ENCODE results near the gene ADGRF5.

ADGRF5 gene, protein sequence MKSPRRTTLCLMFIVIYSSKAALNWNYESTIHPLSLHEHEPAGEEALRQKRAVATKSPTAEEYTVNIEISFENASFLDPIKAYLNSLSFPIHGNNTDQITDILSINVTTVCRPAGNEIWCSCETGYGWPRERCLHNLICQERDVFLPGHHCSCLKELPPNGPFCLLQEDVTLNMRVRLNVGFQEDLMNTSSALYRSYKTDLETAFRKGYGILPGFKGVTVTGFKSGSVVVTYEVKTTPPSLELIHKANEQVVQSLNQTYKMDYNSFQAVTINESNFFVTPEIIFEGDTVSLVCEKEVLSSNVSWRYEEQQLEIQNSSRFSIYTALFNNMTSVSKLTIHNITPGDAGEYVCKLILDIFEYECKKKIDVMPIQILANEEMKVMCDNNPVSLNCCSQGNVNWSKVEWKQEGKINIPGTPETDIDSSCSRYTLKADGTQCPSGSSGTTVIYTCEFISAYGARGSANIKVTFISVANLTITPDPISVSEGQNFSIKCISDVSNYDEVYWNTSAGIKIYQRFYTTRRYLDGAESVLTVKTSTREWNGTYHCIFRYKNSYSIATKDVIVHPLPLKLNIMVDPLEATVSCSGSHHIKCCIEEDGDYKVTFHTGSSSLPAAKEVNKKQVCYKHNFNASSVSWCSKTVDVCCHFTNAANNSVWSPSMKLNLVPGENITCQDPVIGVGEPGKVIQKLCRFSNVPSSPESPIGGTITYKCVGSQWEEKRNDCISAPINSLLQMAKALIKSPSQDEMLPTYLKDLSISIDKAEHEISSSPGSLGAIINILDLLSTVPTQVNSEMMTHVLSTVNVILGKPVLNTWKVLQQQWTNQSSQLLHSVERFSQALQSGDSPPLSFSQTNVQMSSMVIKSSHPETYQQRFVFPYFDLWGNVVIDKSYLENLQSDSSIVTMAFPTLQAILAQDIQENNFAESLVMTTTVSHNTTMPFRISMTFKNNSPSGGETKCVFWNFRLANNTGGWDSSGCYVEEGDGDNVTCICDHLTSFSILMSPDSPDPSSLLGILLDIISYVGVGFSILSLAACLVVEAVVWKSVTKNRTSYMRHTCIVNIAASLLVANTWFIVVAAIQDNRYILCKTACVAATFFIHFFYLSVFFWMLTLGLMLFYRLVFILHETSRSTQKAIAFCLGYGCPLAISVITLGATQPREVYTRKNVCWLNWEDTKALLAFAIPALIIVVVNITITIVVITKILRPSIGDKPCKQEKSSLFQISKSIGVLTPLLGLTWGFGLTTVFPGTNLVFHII (N-terminal part only)

DNA sequence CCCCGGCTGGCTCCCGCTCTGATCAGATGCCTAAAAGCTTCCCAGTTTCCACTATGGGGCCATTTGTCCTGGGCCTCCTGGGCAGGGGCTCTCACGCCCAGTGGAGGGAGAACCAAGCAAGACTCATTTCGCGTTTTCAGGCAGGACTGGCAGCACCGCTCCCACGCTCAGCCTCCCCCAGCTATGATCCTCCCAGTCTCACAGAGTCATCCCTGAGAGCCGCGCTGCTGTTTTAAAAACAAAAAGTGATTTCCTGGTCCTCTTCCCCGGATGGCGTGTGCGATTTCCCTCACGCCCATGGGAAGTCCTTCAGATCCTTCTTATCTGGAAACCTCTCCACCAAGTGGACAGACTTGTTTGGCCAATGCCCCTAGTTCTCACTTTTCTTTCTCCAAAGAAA is at the start of gene ADGRF5:
TSS of gene ADGRF5 (minus strand) at position 208 of the 400 bp plus-strand sequence. CDS start 15,176 bp downstream, outside the sequence.
- DNase-seq (ENCODE audit: low read depth in 2 of 2), result no peak

DNA sequence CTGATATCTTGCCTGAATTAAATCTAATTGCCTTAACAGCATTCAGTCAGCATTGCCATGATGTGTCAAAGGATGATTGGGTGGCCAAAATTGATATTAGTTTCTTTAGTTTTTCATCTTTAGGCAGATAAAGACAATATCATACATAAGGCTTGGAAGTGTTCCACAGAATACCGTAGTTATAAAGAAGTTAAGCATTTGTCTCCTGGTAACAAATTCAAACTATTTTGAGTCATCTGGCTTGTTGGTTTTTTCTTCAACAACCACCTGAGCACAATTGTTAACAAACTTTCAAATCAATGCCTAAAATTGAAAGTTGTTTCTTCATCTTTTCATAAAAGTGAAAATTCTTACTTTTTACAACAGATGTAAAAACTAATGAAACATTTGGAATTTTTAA is 47.5 kb upstream of the ADGRF5 start:
- no peak for DNase-seq (ENCODE audit: low read depth in 2 of 2)

DNA sequence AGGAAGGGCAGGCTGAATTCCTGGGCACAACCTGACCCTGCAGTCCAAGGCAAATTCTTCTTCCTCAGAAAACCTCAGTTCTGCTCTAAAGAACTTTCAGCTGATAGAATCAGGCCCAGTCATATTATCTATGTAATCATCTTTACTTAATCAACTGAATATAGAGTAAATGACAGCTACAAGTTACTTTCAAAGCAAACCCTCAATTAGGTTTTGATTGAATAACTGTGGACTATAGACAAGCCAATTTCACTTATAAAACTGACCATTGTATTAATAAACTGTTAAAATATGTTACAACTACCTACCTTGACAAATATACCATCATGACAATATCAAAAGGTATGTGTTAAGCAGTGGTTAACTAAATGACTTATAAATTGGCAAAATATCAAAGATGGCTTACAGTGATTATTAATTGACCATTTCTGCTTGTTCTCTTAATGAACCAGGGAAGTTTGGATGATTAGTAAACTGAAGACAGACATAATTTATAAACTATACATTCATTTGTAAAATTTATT is 46.1 kb upstream of the ADGRF5 start:
- DNase-seq (ENCODE audit: low read depth in 2 of 2), result no peak

DNA sequence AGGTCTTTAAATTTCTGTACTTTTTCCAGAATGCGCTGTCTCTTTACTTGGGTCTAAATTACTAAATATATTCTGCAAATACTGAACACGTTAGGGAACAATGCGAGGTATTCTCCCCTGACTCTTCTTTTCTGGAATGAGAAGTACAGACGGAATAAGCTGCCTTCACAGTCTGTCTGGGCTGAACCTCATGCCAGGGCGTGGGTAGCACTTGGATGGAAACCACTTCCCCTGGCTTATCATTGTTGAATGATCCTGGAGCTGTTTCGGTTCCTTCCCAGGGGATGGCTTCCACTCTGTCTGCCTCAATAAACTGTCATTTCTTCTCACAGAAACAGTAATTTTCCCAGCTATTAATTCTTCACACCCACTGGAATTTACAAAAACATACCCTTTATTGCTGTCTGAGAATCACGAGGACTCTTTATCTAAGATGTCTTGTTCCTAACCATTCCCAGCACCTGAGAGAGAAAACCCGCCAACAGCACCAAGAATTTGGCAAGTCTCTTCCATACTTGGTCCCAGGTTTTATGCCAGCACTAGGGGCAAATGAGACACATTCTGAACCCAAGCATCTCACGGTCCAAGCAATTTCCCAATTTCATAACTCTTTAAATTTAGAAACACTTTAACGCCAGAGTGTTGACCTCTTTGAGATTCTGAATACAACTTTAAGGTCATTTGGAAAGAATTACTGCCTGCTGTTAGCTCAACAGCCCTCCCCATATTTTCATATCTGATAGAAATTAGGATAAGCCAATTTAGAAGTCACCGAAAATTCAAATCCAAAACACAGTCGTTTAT is 43.2 kb upstream of the ADGRF5 start:
- DNase-seq (ENCODE audit: low read depth in 2 of 2), result no peak

DNA sequence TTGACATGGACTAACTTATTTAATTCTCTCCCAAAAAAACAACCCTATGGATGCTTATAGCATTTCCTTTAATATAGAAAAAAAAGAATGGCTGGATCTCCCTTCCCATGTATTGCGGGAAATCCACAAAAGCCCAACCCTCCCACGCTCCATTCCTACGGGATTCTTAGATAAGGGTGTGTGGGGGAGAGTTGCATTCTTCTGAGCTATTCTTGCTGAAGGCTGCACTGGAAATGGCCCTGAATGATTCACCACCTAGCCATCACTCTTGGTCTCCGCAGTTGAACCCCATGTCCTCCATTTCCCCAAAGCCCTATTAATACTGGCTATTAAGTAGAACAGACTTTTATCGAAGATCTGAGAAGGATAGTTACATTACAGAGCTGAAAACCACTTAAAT is 41.9 kb upstream of the ADGRF5 start:
- no peak for DNase-seq (ENCODE audit: low read depth in 2 of 2)

DNA sequence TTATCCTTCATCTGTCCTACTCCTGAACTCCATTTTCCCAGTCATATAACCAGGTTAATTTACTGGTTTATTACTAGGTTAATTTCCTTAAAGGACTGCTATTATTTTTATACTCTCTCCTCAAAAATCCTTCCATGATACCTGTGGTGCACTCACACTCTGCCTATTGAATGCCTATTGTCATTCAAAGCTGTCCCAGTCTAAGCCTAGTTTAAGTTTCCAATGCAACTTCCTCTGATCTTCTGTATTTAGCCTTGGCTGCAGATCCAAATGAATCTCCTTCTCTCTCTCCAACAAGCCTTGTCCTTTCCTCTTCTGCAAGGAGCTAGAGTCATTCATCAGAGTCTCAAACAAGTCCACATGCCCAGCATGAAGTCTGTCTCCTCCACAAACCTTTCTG is 41.3 kb upstream of the ADGRF5 start:
- DNase-seq (ENCODE audit: low read depth in 2 of 2), result no peak

DNA sequence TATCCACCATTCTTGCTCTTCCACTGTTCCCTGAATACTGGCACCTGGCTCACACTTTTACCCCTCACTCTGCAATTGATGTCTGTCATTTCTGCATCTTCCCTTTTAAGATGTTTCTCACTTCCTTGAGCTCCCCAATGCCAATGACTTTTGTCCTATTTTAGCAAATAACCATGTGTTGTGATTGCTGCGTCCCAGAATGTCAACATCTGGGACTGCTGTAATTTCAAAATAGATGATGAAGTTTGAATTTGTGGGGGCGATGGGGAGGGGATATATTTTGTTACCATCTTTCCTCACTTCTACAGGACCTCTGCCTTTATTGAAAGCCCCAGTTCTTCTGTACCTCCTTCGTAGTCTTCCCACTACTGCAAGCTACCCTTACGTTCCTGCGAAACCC is 40.0 kb upstream of the ADGRF5 start:
- DNase-seq (ENCODE audit: low read depth in 2 of 2), result no peak

DNA sequence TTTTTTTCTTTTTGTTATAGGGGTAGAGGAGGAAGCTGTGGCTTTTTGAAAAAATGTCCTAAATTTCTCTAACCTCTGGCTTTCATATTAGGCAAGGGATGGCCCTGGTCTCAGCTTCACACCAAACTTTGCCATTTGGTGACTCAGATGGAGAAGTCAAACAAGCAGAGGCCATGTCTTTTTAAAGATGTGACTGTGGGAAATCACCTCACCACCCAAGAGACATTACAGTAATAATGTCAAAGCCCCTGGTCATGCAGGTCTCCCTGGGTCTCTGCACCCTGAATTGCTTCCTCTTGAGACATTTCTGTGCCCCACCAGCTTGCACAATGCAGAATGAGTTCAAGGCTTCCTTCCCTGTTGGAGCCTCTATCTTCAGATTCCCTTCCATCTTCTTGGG is 39.5 kb upstream of the ADGRF5 start:
- no peak for DNase-seq (ENCODE audit: low read depth in 2 of 2)

DNA sequence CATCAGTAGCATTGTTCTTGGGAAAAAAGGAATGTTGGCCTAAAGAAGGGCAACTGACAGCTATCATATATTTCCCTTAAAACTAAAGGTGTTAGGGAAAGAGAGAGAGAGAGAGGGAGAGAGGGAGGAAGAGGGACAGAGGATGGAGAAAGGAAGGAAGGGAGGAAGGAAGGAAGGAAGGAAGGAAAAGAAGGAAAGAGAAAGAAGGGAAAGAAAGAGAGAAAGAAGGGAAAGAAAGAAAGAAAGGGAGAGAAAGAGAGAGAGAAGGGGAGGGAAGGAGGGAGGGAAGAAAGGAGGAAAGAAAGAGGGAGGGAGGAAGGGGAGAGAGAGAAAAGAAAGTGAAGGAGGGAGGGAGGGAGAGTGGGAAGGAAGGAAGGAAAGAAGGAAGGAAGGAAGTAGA is 37.7 kb upstream of the ADGRF5 start:
- no peak for DNase-seq (ENCODE audit: low read depth in 2 of 2)

DNA sequence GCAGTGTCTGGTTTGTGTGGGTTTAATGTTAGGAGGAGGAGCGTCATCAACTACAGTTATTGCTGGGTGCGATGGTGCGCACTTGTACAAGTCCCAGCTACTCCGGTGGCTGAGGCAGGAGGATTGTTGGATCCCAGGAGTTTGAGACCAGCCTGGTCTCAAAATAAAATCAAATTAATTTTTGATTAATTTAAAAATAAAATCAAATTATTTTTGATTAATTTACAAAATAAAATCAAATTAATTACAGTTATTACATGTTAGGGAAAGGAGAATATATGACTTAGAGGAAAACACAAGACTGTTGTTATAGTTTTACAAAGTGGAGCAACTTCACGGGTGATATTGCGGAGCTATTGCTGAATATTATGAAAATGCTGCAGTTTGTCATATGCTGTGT is 34.7 kb upstream of the ADGRF5 start:
- no peak for DNase-seq (ENCODE audit: low read depth in 2 of 2)

DNA sequence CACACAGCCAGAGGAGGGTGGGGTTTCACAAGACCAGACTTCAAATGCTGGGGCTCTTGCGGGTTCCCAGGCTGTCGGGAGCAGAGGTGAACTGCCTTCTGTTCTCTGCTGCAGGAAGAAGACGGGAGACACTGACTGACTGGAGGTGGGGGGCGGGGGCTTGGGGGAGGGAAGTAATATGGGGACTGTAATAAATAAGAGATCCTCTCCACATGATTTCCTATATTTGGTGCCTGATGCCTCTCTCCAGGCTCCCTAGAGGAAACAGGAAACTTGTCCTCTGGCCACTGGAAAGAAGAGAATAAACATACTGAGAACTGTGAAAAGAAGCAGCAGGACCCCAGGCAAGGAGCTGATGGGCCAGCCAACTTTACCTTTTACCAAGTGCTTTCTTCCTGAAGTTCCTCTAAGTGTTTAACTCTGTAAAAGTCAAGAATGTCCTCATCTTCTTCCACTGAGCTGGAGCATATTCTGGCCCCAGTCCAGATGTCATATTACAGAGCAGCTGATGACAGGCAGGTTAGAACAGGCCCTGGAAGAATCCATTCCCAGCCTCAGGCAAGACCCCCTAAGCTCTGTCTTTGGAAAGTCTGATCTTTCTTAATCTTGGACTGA is 33.2 kb upstream of the ADGRF5 start:
- no peak for DNase-seq (ENCODE audit: low read depth in 2 of 2)

DNA sequence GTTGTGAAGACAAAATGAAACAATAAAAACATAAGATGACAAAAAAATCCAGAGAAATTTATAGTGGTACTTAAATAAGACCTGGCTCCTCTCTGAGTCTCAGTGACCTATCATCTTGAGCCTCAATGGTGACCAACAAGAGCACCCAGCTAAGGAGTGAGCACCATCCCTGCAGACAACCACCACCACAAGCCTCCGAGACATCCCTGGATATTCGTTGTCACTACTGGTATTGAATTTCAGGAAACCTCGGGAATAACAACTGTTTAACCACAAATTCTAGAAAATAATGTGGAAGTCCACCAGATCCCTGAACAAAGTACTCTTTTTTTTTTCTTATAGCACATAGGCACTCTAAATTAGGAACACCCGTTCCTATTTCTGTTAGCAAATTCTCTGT is 32.2 kb upstream of the ADGRF5 start:
- DNase-seq (ENCODE audit: low read depth in 2 of 2), result no peak

DNA sequence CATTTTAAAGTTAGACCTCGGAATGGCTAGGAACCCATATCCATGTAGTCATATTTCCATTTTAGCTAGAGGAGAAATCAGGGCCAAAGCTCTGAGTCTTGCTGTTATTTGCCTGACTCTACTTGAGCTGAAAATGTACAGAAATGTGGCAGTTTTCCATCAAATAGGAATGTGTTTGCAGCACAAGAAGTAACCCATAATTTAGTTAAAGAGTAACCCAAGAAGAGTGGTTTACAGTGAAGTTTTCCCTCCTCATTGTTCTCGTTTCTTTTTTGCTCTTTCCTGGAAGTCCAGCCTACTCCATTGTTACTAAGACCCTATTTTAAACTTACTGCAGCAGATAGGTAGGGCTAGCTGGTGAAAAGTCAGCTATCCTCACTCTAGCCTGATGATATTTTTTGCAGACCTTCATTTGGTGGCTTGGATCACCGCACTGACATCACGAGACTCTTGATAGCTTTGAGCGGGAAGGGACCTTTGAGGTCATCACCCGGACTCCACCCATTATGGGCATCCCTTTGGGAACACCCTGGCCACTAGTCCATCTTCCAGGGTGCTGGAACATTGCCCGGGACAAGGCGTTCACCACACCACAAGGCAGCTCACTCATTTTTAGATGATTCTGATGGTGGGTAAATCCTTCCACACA is 28.0 kb upstream of the ADGRF5 start:
- DNase-seq (ENCODE audit: low read depth in 2 of 2), result no peak

DNA sequence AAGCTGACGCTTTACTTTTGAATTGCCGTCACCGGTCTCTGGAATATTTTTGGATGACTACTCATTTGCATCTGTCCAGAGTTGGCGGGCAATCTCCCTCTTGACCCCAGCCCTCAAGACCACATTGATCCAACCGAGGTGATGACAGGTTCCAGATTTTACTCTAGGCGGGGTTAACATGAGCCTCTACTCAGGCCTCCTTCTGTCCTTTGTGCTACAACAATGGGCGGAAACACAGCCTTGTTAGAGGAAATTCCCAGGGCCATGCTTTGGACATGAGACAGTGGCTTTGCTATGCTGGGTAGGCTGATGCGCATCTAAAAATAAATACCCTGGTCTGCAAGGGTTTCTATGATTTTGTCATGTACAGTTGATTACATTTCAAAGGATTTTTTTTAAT is 27.0 kb upstream of the ADGRF5 start:
- DNase-seq (ENCODE audit: low read depth in 2 of 2), result no peak

DNA sequence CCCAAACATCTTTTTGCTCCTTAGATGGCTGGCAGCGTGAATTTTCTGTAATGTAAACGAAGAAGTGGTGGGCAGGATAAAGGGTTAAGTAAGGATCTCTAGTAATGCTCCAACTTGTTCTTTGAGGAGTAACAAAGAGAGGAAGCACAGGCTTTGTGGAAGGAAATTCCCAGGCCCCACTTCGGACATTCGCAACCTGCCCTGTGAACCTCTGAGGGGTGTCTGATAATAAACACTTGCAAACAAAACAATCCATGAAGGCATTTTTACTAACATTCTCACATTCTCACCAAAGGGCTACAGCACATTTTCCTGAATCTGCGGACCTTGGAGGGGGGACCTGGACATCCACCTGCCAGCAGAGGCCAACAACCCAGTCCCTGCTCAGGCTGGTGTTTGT is 25.8 kb upstream of the ADGRF5 start:
- no peak for DNase-seq (ENCODE audit: low read depth in 2 of 2)

DNA sequence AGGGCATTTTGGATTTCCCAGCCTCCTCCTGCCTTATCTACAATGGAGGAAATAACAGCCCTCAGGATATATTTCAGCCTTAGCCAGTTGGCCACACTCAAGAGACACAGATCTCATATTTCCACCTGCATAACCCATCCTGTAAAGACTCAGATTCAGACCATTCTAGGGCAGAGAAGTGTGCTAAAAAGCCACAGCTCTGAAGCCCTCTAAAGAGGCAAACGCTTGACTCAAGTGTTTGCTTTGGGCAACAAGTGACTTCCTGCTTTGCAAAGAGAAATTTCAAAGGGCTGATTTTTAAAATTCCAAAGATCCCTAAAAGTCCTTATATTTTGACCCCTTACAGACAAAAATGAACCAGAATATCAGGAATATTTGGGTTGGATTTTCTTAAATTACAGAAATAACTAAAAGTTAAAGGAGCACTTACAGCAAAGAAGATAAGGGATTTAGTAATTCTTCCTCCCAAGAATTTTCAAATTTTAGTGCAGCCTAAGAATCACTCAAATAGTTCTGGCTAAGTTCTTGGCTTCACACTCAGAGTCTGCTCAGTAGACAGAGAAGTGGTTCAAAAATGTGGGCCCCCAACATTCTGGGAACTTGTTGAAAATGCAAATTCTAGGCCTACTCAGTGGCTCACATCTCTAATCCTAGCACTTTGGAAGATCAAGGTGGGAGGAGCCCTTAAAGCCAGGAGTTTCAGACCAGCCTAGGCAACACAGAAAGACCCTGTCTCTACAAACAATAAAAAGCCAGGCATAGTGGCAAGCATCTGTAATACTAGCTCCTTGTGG is 18.9 kb upstream of the ADGRF5 start:
- DNase-seq (ENCODE audit: low read depth in 2 of 2), result no peak

DNA sequence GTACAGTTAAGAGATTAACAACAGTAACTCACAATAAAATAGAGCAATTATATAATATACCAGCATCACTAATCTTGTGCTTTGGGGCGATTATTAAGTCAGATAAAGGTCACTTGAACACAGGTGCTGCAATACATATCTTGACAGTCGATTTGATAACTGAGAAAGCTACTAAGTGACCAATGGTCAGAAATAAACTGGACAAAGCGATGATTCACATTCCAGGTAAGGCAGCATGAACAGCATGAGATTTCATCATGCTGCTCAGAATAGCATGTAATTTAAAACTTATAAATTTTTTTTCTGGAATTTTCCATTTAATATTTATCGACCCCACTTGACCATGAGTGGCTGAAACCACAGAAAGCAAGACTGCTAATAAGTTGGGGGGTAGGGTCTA is 15.9 kb upstream of the ADGRF5 start:
- no peak for DNase-seq (ENCODE audit: low read depth in 2 of 2)

DNA sequence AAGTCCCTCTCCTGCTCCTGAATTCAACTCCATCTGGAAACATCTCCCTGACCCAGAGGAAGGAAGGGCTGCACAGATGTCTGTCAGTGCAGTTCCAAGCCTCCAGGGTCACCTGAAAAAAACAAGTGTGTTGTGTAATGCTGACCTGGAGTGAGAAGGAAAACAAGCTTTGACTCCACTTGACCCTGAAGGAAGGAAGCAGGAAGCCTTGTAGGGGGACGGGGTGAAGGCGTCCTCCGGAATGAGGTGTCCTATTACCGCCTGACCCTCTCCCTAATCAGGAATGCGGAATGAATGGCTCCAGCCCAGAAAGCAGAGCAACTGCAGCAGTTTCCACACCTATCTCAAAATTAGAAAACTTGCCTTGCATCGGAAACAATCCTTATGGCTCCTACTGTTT is 13.9 kb upstream of the ADGRF5 start:
- DNase-seq (ENCODE audit: low read depth in 2 of 2), result no peak

DNA sequence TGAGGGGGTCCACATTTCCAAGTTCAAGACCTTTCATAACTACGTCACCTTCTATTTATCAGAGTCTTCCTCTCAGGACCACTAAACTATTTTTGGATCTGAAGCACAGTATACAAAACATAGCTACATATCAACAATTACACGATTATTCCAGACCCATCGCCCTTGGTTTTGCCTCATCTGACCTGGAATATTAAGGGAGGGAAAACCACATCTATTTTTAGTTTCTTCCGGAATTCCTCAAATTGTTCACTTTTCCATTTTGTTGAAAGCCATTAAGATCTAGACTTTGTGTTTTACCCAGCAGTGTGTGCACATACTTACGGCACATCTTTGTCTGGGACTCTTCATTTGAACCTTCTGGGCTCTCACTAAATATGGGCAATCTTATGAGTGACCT is 12.0 kb upstream of the ADGRF5 start:
- DNase-seq (ENCODE audit: low read depth in 2 of 2), result no peak
